ENCODE results near the gene DISP3. TPM values are rescaled to one million over a fixed set of nuclear protein-coding genes. Genes with fewer than 3 reads are reported as not detected.

DISP3 gene
- total and polyA plus RNA-seq, 9 of the 15 experiments (the other 6 are each of a cell fraction or from before 2014, with no cell fraction given): 0.03 to 0.19 (median 0.15) TPM; not detected in 5

DNA sequence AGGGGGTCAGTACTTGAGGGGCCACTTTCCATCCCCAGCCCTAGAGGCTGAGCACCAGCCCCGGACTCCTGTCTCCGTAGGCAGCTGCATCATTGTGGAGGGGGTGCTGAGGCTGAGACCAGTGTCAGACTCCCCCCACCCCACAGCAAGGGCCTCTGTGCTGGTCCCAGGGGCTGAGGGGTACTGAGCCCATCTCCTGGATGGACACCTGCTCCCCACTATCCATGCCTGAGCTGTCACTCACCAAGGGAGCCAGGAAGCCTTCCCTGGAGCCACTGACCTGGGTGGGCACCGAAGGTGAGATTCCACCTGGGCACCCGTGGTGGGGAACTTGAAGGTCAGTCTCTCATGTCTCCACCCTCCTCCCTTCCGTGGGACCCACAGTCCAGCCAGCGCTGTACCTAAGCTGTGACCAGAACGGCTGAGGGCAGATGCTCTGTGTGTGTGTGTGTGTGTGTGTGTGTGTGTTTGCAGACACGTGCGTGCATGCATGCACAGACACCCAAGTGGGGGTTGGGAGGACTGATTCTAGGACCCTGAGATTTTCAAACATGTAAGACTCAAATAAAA is 9.3 kb downstream of the DISP3 start (continued):
- TF ChIP-seq, protein P1, sequence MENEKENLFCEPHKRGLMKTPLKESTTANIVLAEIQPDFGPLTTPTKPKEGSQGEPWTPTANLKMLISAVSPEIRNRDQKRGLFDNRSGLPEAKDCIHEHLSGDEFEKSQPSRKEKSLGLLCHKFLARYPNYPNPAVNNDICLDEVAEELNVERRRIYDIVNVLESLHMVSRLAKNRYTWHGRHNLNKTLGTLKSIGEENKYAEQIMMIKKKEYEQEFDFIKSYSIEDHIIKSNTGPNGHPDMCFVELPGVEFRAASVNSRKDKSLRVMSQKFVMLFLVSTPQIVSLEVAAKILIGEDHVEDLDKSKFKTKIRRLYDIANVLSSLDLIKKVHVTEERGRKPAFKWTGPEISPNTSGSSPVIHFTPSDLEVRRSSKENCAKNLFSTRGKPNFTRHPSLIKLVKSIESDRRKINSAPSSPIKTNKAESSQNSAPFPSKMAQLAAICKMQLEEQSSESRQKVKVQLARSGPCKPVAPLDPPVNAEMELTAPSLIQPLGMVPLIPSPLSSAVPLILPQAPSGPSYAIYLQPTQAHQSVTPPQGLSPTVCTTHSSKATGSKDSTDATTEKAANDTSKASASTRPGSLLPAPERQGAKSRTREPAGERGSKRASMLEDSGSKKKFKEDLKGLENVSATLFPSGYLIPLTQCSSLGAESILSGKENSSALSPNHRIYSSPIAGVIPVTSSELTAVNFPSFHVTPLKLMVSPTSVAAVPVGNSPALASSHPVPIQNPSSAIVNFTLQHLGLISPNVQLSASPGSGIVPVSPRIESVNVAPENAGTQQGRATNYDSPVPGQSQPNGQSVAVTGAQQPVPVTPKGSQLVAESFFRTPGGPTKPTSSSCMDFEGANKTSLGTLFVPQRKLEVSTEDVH (IDR thresholded peaks at IDR 0.05; ENCODE audit: low read depth, partially characterized antibody): no peak
- TF ChIP-seq ZSCAN29 (IDR thresholded peaks at IDR 0.05): no peak
- TF ChIP-seq, protein P2, sequence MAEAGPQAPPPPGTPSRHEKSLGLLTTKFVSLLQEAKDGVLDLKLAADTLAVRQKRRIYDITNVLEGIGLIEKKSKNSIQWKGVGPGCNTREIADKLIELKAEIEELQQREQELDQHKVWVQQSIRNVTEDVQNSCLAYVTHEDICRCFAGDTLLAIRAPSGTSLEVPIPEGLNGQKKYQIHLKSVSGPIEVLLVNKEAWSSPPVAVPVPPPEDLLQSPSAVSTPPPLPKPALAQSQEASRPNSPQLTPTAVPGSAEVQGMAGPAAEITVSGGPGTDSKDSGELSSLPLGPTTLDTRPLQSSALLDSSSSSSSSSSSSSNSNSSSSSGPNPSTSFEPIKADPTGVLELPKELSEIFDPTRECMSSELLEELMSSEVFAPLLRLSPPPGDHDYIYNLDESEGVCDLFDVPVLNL (CRISPR knock-in tag; IDR thresholded peaks at IDR 0.05; ENCODE audit: low read depth): no peak
- TF ChIP-seq ZNF75A (CRISPR knock-in tag; IDR thresholded peaks at IDR 0.05): no peak
- TF ChIP-seq, protein P3, sequence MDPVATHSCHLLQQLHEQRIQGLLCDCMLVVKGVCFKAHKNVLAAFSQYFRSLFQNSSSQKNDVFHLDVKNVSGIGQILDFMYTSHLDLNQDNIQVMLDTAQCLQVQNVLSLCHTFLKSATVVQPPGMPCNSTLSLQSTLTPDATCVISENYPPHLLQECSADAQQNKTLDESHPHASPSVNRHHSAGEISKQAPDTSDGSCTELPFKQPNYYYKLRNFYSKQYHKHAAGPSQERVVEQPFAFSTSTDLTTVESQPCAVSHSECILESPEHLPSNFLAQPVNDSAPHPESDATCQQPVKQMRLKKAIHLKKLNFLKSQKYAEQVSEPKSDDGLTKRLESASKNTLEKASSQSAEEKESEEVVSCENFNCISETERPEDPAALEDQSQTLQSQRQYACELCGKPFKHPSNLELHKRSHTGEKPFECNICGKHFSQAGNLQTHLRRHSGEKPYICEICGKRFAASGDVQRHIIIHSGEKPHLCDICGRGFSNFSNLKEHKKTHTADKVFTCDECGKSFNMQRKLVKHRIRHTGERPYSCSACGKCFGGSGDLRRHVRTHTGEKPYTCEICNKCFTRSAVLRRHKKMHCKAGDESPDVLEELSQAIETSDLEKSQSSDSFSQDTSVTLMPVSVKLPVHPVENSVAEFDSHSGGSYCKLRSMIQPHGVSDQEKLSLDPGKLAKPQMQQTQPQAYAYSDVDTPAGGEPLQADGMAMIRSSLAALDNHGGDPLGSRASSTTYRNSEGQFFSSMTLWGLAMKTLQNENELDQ (CRISPR knock-in tag; IDR thresholded peaks at IDR 0.05; ENCODE audit: borderline replicate concordance): no peak
- no peak for TF ChIP-seq EP300 (IDR thresholded peaks at IDR 0.05; ENCODE audit: low read length)
- TF ChIP-seq CHD1 (IDR thresholded peaks at IDR 0.05; ENCODE audit: low read length): no peak
- TF ChIP-seq NR2C1 (IDR thresholded peaks at IDR 0.05): no peak
- no peak for TF ChIP-seq NR2C1 (tag; IDR thresholded peaks at IDR 0.05)
- no peak for TF ChIP-seq SAFB2 (IDR thresholded peaks at IDR 0.05; ENCODE audit: borderline replicate concordance, low read depth, low read length, severe bottlenecking)
- TF ChIP-seq ZNF57 (CRISPR knock-in tag; IDR thresholded peaks at IDR 0.05): no peak
- no peak for TF ChIP-seq TCF7 (IDR thresholded peaks at IDR 0.05; ENCODE audit: borderline replicate concordance)
- no peak for TF ChIP-seq XRCC3 (IDR thresholded peaks at IDR 0.05)
- no peak for TF ChIP-seq HSF4 (CRISPR knock-in tag; IDR thresholded peaks at IDR 0.05; ENCODE audit: borderline replicate concordance)
- TF ChIP-seq SRF (CRISPR knock-in tag; IDR thresholded peaks at IDR 0.05): no peak
- TF ChIP-seq ZNF175 (CRISPR knock-in tag; IDR thresholded peaks at IDR 0.05; ENCODE audit: low read depth): no peak
- TF ChIP-seq ZNF668 (CRISPR knock-in tag; IDR thresholded peaks at IDR 0.05): no peak
